Left hindlimb (tissue), 1 donor: ENCODE results near the gene PCDHGA6.

Experiments used
- DNase-seq: peaks from one replicate; pipeline ENCODE4 v3.0.0-alpha.2; 2018

The PCDHGA6 gene

DNA sequence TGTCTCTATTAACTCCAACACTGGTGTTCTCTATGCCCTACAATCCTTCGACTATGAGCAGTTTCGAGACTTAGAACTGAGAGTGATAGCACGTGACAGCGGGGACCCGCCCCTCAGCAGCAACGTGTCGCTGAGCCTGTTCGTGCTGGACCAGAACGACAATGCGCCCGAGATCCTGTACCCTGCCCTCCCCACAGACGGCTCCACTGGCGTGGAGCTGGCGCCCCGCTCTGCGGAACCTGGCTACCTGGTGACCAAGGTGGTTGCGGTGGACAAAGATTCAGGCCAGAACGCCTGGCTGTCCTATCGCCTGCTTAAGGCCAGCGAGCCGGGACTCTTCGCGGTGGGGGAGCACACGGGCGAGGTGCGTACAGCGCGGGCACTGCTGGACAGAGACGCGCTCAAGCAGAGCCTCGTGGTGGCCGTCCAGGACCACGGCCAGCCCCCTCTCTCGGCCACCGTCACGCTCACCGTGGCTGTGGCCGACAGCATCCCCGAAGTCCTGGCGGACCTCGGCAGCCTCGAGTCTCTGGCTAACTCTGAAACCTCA, 49.1 kb downstream of the PCDHGA6 start:
- no peak for DNase-seq

DNA sequence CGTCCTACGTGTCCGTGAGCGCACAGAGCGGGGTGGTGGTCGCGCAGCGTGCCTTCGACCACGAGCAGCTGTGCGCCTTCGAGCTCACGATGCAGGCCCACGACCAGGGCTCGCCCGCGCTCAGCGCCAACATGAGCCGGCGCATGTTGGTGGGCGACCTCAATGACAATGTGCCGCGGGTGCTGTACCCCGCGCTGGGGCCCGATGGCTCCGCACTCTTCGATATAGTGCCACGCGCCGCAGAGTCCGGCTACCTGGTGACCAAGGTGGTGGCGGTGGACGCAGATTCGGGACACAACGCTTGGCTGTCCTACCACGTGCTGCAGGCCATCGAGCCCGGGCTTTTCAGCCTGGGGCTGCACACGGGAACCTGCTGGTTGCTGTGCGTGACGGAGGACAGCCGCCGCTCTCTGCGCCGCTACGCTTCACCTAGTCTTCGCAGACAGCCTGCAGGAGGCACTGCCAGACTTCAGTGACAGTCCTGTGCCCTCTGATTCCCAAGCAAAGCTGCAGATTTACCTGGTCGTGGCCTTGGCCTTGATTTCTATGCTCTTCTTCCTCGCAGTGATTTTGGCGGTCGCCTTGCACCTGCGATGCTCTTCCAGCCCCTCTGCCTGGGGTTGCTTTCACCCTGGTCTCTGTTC, 54.2 kb downstream of the PCDHGA6 start:
- DNase-seq = no peak
